Endothelial cell of umbilical vein (primary cell): ENCODE data around the gene FANCI. TPM values are rescaled to one million over a fixed set of nuclear protein-coding genes. Genes with fewer than 3 reads are reported as not detected.

ENCODE experiments used
- BruUV-seq: library from RNA; stranded (reverse); fragments of 400-500 nt; replicated peaks from 2 replicates; lab custom pipeline; 2021; lab: Mats Ljungman, UMichigan
- CTCF ChIA-PET: fragments of 300-600, 350-600 bp; sonication (Branson Sonifier 250); formaldehyde crosslinking; loops from one replicate; lab custom pipeline; 2021; ENCODE audit warnings: antibody characterized with exemption, inconsistent platforms; lab: Charles Lee
- POLR2A ChIA-PET: fragments of 300-600, 350-600 bp; sonication (Branson Sonifier 250); formaldehyde crosslinking; loops from one replicate; lab custom pipeline; 2021; ENCODE audit warnings: antibody characterized with exemption, inconsistent platforms; lab: Charles Lee
- DNase-seq: peaks from one replicate; pipeline ENCODE4 v3.0.0-alpha.2; 2011; ENCODE audit warnings: low read depth, low spot score
- FAIRE-seq: peaks from 2 replicates; lab custom pipeline; 2011; peaks lifted over from hg19 to GRCh38; lab: Jason Lieb, UNC
- H2AFZ ChIP-seq: 2 replicates; pipeline ENCODE4 v1.6.0; 2012; ENCODE audit warnings: low read depth, low read length, control low read depth, inconsistent platforms
- H3K27ac ChIP-seq: 2 replicates; pipeline ENCODE4 v1.5.1; 2011; ENCODE audit warnings: low read depth, mild to moderate bottlenecking, control low read depth, low read length, moderate library complexity; ENCODE audit not compliant: insufficient read depth
- H3K27me3 ChIP-seq, 2 experiments: 2 replicates each; pipeline versions ENCODE4 v1.6.0 to v1.6.1; 2011; ENCODE audit warnings: low read length in 2 of 2, mixed read lengths in 1 of 2; ENCODE audit not compliant: control insufficient read depth in 2 of 2, insufficient read depth in 2 of 2
- H3K36me3 ChIP-seq, 2 experiments: 2 replicates in 1 of 2; 3 replicates in 1 of 2; pipeline ENCODE4 v1.5.1; 2011; ENCODE audit warnings: low read length in 2 of 2, mild to moderate bottlenecking in 1 of 2, moderate library complexity in 1 of 2; ENCODE audit not compliant: control insufficient read depth in 2 of 2, insufficient read depth in 2 of 2; ENCODE audit errors: extremely low read depth in 1 of 2
- H3K4me1 ChIP-seq: 3 replicates; pipeline ENCODE4 v1.5.1; 2011; ENCODE audit warnings: mild to moderate bottlenecking, low read length; ENCODE audit not compliant: control insufficient read depth, insufficient read depth; ENCODE audit errors: extremely low read depth
- H3K4me2 ChIP-seq: 2 replicates; pipeline ENCODE4 v1.6.1; 2011; ENCODE audit warnings: low read length, control low read depth, mixed read lengths; ENCODE audit not compliant: insufficient read depth
- H3K4me3 ChIP-seq, 3 experiments: fragments of 200-600 bp in 1 of 3; sonication (generic), shearing (Covaris generic) in 1 of 3; replicated peaks in 1 of 3; 2 replicates each; pipeline ENCODE4 v1.5.1; 2011 to 2016; ENCODE audit warnings: control low read depth in 3 of 3, low read length in 3 of 3, mild to moderate bottlenecking in 2 of 3, inconsistent platforms in 1 of 3, low read depth in 1 of 3, moderate library complexity in 1 of 3; ENCODE audit not compliant: insufficient read depth in 1 of 3
- H3K79me2 ChIP-seq: 2 replicates; pipeline ENCODE4 v1.6.0; 2012; ENCODE audit warnings: low read length, inconsistent platforms; ENCODE audit not compliant: control insufficient read depth, insufficient read depth
- H3K9ac ChIP-seq: replicated peaks from 2 replicates; pipeline ENCODE3; 2011; ENCODE audit warnings: low read length, control low read depth; ENCODE audit not compliant: insufficient read depth; ENCODE audit errors: extremely low read depth
- H3K9me1 ChIP-seq: replicated peaks from 3 replicates; pipeline ENCODE4 v1.6.0; 2011; ENCODE audit warnings: mild to moderate bottlenecking, low read length; ENCODE audit not compliant: control insufficient read depth, insufficient read depth; ENCODE audit errors: extremely low read depth
- H3K9me3 ChIP-seq: replicated peaks from 2 replicates; pipeline ENCODE4 v1.5.1; 2012; ENCODE audit warnings: low read length, inconsistent platforms; ENCODE audit not compliant: control insufficient read depth, insufficient read depth
- H4K20me1 ChIP-seq: replicated peaks from 2 replicates; pipeline ENCODE3; 2011; ENCODE audit warnings: mild to moderate bottlenecking, low read length; ENCODE audit not compliant: control insufficient read depth, insufficient read depth; ENCODE audit errors: extremely low read depth
- CTCF ChIP-seq, 2 donors: IDR thresholded peaks; 1 replicate in 1 of 2; 2 replicates in 1 of 2; pipeline ENCODE4 v1.5.1; 2011; ENCODE audit warnings: low read length in 2 of 2, mild to moderate bottlenecking in 2 of 2, moderate library complexity in 2 of 2, control low read depth in 1 of 2, inconsistent platforms in 1 of 2, low read depth in 1 of 2; ENCODE audit not compliant: insufficient read depth in 1 of 2; ENCODE audit errors: extremely low read depth in 1 of 2
- GATA2 ChIP-seq: IDR thresholded peaks from 2 replicates; pipeline ENCODE4 v1.7.0; 2011; ENCODE audit warnings: low read depth, mild to moderate bottlenecking, moderate library complexity, mixed read lengths, low read length; ENCODE audit not compliant: insufficient read length, insufficient read depth
- JUN ChIP-seq: IDR thresholded peaks from 2 replicates; pipeline ENCODE4 v1.6.1; 2011; ENCODE audit warnings: borderline replicate concordance, low read depth; ENCODE audit not compliant: insufficient read length, insufficient read depth
- MAX ChIP-seq: IDR thresholded peaks from 2 replicates; pipeline ENCODE4 v1.6.1; 2011; ENCODE audit not compliant: insufficient read depth, insufficient read length
- MYC ChIP-seq: IDR thresholded peaks from one replicate; pipeline ENCODE4 v1.6.1; 2011; ENCODE audit warnings: mild to moderate bottlenecking, low read depth, low read length
- POLR2AphosphoS5 ChIP-seq: IDR thresholded peaks from 2 replicates; pipeline ENCODE4 v1.6.1; 2012; ENCODE audit warnings: low read depth, mild to moderate bottlenecking, control low read depth, low read length, moderate library complexity; ENCODE audit not compliant: insufficient read depth
- dilution Hi-C: fragments of 300-500 bp; cut with MboI; formaldehyde crosslinking; loops from one replicate; pipeline ENCODE4 v1.15.0; 2019; ENCODE audit warnings: low sequenced_read_pairs; ENCODE audit not compliant: extremely low pct_ligation_motif_present
- intact Hi-C: fragments of 100-400 bp; cut with micrococcal nuclease; formaldehyde crosslinking; loops from one replicate; pipeline ENCODE4 v1.10.0; 2022
- polyA plus RNA-seq, 4 experiments: library from polyadenylated mRNA; depleted of rRNA in 3 of 4; stranded (reverse) in 3 of 4; unstranded in 1 of 4; fragments of >200 nt; gene quantifications; 2 replicates each; pipeline versions ENCODE4 v1.2.1 to v1.2.3, GENCODE V29; 2011 to 2012; ENCODE audit warnings: missing spikeins in 1 of 4
- total RNA-seq: library from RNA; stranded (reverse); gene quantifications from 2 replicates; pipeline ENCODE4 v1.2.3, GENCODE V29; 2021

Gene FANCI
- total and polyA plus RNA-seq, 2 donors (not counting 3 experiments of a cell fraction or from before 2014, with no cell fraction given) = 10.8 to 74.7 TPM

GRCh38 chr15:89201465-89202005 lies 42.2 kb upstream of the FANCI start:
- Histone ChIP-seq H4K20me1 (no peaks in the 10 kb centered on the region), H3K9me3 (no peaks in the 10 kb centered on the region), H3K4me1 (peaks cover 3% of the 10 kb centered on the region), H3K9me1 (no peaks in the 10 kb centered on the region), H3K4me2 (no peak overlapping the region), H3K79me2 (no peaks in the 10 kb centered on the region), H3K27ac (no peak overlapping the region), H3K27me3 (no peaks in the 10 kb centered on the region), H3K9ac (no peak overlapping the region), H2AFZ (no peak overlapping the region), H3K36me3 (no peaks in the 10 kb centered on the region), H3K4me3 (no peak overlapping the region)
- no peak for DNase-seq
- intact Hi-C loops (no loop called here), dilution Hi-C loops (no loop called here)
- no TSS peak for BruUV-seq
- CTCF ChIA-PET = no interaction called here
- TF ChIP-seq JUN (no peak), GATA2 (no peak), MAX (no peak), CTCF (IDR thresholded peaks at IDR 0.05; ENCODE audit: extremely low read depth in 1 of 2, insufficient read depth in 1 of 2, low read depth in 1 of 2, low read length in 2 of 2) (no peak), POLR2AphosphoS5 (no peak), MYC (no peak)
- FAIRE-seq = no peak
- POLR2A ChIA-PET = no interaction called here
